NCI-H1092 treated with DMSO at 0.1 percent for 48 hours (cell line): Measurements from ENCODE around the gene NCS1.
A peak's percentile ranks its signal among the peaks of the same experiment; 100 is the strongest.
"Not testable (repeated sequence)": the region's sequence is repeated elsewhere in the genome, so short reads cannot be mapped to it uniquely, and the experiment has no call there.

ENCODE experiments used
- DNase-seq: peaks from one replicate; lab custom pipeline; 2025; lab: John Stamatoyannopoulos, UW

Gene NCS1

GRCh38 chr9:130239741-130240241, 67.6 kb downstream of the NCS1 start:
- no peak for DNase-seq

- peak; percentile 53 for DNase-seq
Measured at GRCh38 chr9:130240410-130241197, 68.4 kb downstream of the NCS1 start.

GRCh38 chr9:130241198-130241535, 69.0 kb downstream of the NCS1 start:
- DNase-seq = no peak

- no peak for DNase-seq
Measured at GRCh38 chr9:130242270-130243014, 70.2 kb downstream of the NCS1 start.

GRCh38 chr9:130243015-130243881, 71.0 kb downstream of the NCS1 start:
- DNase-seq = peak; percentile 66

GRCh38 chr9:130243882-130244170, 71.6 kb downstream of the NCS1 start:
- DNase-seq = no peak

GRCh38 chr9:130244548-130245165, 72.5 kb downstream of the NCS1 start:
- DNase-seq = no peak

- DNase-seq = no peak
Measured at GRCh38 chr9:130245474-130245873, 73.3 kb downstream of the NCS1 start.

GRCh38 chr9:130246126-130246525, 73.9 kb downstream of the NCS1 start:
- DNase-seq = no peak

- DNase-seq = no peak
Measured at GRCh38 chr9:130254747-130255630, 82.8 kb downstream of the NCS1 start.

- DNase-seq = no peak
Measured at GRCh38 chr9:130255631-130256134, 83.5 kb downstream of the NCS1 start.

GRCh38 chr9:130256644-130257043, 84.4 kb downstream of the NCS1 start:
- DNase-seq = no peak

GRCh38 chr9:130258137-130258536, 85.9 kb downstream of the NCS1 start:
- not testable (repeated sequence) for DNase-seq

- no peak for DNase-seq
Measured at GRCh38 chr9:130259044-130259443, 86.8 kb downstream of the NCS1 start.

GRCh38 chr9:130260816-130261765, 88.9 kb downstream of the NCS1 start:
- DNase-seq = no peak

GRCh38 chr9:130262061-130262745, 90.0 kb downstream of the NCS1 start:
- no peak for DNase-seq

GRCh38 chr9:130262771-130263170, 90.6 kb downstream of the NCS1 start:
- no peak for DNase-seq

GRCh38 chr9:130263601-130264413, 91.6 kb downstream of the NCS1 start:
- no peak for DNase-seq
